Sigmoid colon (tissue), 7 donors: ENCODE data around the gene SLX4IP. TPM values are rescaled to one million over a fixed set of nuclear protein-coding genes. Genes with fewer than 3 reads are reported as not detected.

Experiments
- DNase-seq: peaks from one replicate; pipeline ENCODE4 v3.0.0-alpha.2; 2019
- H3K27ac ChIP-seq, 4 donors: fragments of 200-600 bp; sonication (generic); one replicate each; pipeline ENCODE4 v1.5.1; 2016 to 2019; ENCODE audit warnings: mild to moderate bottlenecking in 1 of 4
- H3K27me3 ChIP-seq, 3 donors: fragments of 200-600 bp; sonication (generic); one replicate each; pipeline ENCODE4 v1.5.1; 2019; ENCODE audit warnings: mild to moderate bottlenecking in 1 of 3
- H3K36me3 ChIP-seq, 4 donors: fragments of 200-600 bp; sonication (generic); one replicate each; pipeline ENCODE4 v1.5.1; 2016 to 2019
- H3K4me1 ChIP-seq, 4 donors: fragments of 200-600 bp; sonication (generic); one replicate each; pipeline ENCODE4 v1.5.1; 2017 to 2019
- H3K4me3 ChIP-seq, 4 donors: fragments of 200-600 bp; sonication (generic); one replicate each; pipeline ENCODE4 v1.5.1; 2017 to 2019; ENCODE audit warnings: mild to moderate bottlenecking in 2 of 4, moderate library complexity in 1 of 4
- H3K9me3 ChIP-seq, 4 donors: fragments of 200-600 bp in 3 of 4; sonication (generic) in 3 of 4; one replicate each; pipeline versions ENCODE4 v1.5.1 to v1.6.1; 2013 to 2019
- EP300 ChIP-seq, 4 donors: sonication (generic); formaldehyde crosslinking; IDR thresholded peaks; one replicate each; pipeline ENCODE4 v1.6.1; 2017; ENCODE audit warnings: antibody characterized with exemption in 4 of 4
- POLR2A ChIP-seq, 2 donors: fragments of 450-650 bp; IDR thresholded peaks; one replicate each; pipeline ENCODE4 v1.6.1; 2016; ENCODE audit warnings: antibody characterized with exemption in 2 of 2, mild to moderate bottlenecking in 2 of 2, moderate library complexity in 2 of 2
- POLR2AphosphoS5 ChIP-seq, 4 donors: sonication (generic); formaldehyde crosslinking; IDR thresholded peaks; one replicate each; pipeline ENCODE4 v1.6.1; 2017; ENCODE audit warnings: antibody characterized with exemption in 4 of 4
- WGBS, 2 donors: extraction: QIAGEN DNeasy Blood & Tissue Kit; methylation state at CpG; one replicate each; pipeline ENCODE4 v1.1.7; 2013; 5-methylcytosine and 5-hydroxymethylcytosine counted together
- intact Hi-C: fragments of 100-400 bp; cut with DNase I; formaldehyde crosslinking; loops from one replicate; pipeline ENCODE4 v1.15.1; 2023
- polyA plus RNA-seq, 3 donors: library from polyadenylated mRNA; stranded (reverse); fragments of 200-250 nt; gene quantifications; one replicate each; pipeline ENCODE4 v1.2.3, GENCODE V29; 2013
- total RNA-seq, 4 donors: library from RNA; depleted of rRNA; stranded (reverse); fragments of >200 nt; gene quantifications; one replicate each; pipeline ENCODE4 v1.1.0, GENCODE V29; 2016
- TF ChIP-seq, protein P1 (sequence below), 4 experiments: fragments of 450-650 bp in 3 of 4; fragments of 200-600 bp in 1 of 4; IDR thresholded peaks; one replicate each; pipeline ENCODE4 v1.5.1; 2016 to 2019; ENCODE audit warnings: antibody characterized with exemption in 4 of 4, mild to moderate bottlenecking in 3 of 4, moderate library complexity in 2 of 4
- donor health status: healthy with polysubstance abuse.
- donor health status: Bipolar disorder and iron deficiency.
- donor health status: healthy.

The SLX4IP gene
- total and polyA plus RNA-seq, 7 donors, result 1.2 to 4.2 (median 2.4) TPM

GRCh38 chr20:10508468-10509251 lies 73.6 kb downstream of the SLX4IP start:
- no peaks in the 10 kb centered on the region for H3K36me3 ChIP-seq
- no peaks in the 10 kb centered on the region for H3K27me3 ChIP-seq
- no peak overlapping the region for H3K4me3 ChIP-seq
- H3K4me1 ChIP-seq, result peaks cover 0 to 81% (median 78%) of the 10 kb centered on the region in 4 donors
- H3K9me3 ChIP-seq, result no peaks in the 10 kb centered on the region
- 57 to 71% methylated on average over 8 of the region's 8 CpGs for WGBS, 2 donors
- intact Hi-C loops, result loop anchor here (5.0 kb wide), 2 partner anchors 76 to 164 kb away; partner anchors contain the start of genes JAG1 and MKKS
- TF ChIP-seq POLR2AphosphoS5 (IDR thresholded peaks at IDR 0.05), result peak in 3 of 4 donors; percentile 34 to 63 (median 59)
- no peak for TF ChIP-seq EP300 (IDR thresholded peaks at IDR 0.05)
- peak overlapping the region; percentile 53 to 87 (median 82) for H3K27ac ChIP-seq
- peak; percentile 82 for DNase-seq

DNA sequence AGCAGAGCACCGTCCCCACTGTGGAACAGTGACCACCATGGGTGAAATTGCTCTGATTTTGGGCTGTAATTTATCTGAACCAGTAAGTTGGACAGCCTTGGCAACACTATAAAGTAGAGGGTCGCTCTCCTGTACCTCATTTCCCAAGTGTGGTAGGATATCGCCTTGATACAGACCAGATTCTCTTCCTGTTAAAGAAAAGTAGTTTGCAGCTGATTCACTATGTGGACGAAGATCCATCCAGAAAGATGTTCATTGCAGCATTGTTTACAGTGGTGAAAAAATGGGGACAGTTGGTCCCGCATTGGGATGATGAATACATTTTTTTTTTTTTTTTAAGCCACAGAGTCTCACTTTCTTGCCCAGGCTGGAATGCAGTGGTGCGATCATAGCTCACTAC lies 74.3 kb downstream of the SLX4IP start:
- Histone ChIP-seq H3K27ac (peak overlapping the region; percentile 53 to 87 (median 82)), H3K4me1 (peaks cover 0 to 74% (median 72%) of the 10 kb centered on the region in 4 donors), H3K36me3 (no peaks in the 10 kb centered on the region), H3K4me3 (no peak overlapping the region), H3K9me3 (no peaks in the 10 kb centered on the region), H3K27me3 (no peaks in the 10 kb centered on the region)
- DNase-seq, result no peak
- intact Hi-C loops, result loop anchor here (5.0 kb wide), 2 partner anchors 77 to 163 kb away; partner anchors contain the start of genes JAG1 and MKKS
- peak in 1 of 4 donors; percentile 6 for TF ChIP-seq POLR2AphosphoS5 (IDR thresholded peaks at IDR 0.05)
- TF ChIP-seq, protein P1, sequence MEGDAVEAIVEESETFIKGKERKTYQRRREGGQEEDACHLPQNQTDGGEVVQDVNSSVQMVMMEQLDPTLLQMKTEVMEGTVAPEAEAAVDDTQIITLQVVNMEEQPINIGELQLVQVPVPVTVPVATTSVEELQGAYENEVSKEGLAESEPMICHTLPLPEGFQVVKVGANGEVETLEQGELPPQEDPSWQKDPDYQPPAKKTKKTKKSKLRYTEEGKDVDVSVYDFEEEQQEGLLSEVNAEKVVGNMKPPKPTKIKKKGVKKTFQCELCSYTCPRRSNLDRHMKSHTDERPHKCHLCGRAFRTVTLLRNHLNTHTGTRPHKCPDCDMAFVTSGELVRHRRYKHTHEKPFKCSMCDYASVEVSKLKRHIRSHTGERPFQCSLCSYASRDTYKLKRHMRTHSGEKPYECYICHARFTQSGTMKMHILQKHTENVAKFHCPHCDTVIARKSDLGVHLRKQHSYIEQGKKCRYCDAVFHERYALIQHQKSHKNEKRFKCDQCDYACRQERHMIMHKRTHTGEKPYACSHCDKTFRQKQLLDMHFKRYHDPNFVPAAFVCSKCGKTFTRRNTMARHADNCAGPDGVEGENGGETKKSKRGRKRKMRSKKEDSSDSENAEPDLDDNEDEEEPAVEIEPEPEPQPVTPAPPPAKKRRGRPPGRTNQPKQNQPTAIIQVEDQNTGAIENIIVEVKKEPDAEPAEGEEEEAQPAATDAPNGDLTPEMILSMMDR (IDR thresholded peaks at IDR 0.05), result no peak
- WGBS, 2 donors, result 95% methylated on average over 6 of the region's 6 CpGs

DNA sequence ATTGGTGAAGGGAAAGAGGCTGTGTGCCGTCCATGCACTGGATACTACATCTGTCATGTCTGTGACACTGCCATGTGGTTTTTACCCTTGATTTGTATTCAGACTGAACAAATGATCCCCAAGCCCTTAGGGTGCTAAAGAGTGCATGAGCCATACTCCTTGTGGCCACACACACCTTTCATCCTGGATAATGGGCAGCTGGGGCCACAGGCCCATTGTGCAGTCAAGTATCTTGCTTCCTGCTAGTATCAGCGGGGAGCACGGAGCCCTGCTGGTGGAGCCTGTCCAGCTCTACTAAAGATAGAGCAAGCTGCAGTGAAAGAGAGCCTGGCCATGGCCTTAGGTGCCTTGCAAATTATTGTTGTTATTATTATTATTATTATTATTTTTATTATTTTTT lies 75.1 kb downstream of the SLX4IP start:
- Histone ChIP-seq H3K27ac (peak overlapping the region in 3 of 4 donors; percentile 80 to 87 (median 84)), H3K27me3 (no peaks in the 10 kb centered on the region), H3K9me3 (no peaks in the 10 kb centered on the region), H3K4me1 (peaks cover 0 to 67% (median 64%) of the 10 kb centered on the region in 4 donors), H3K4me3 (no peak overlapping the region), H3K36me3 (no peaks in the 10 kb centered on the region)
- intact Hi-C loops, result no loop called here
- 94 to 98% methylated on average over 3 of the region's 3 CpGs for WGBS, 2 donors
- TF ChIP-seq EP300 (IDR thresholded peaks at IDR 0.05) (no peak), POLR2AphosphoS5 (IDR thresholded peaks at IDR 0.05) (no peak), POLR2A (IDR thresholded peaks at IDR 0.05) (no peak)
- TF ChIP-seq, protein P1 (IDR thresholded peaks at IDR 0.05), result no peak
- no peak for DNase-seq

DNA sequence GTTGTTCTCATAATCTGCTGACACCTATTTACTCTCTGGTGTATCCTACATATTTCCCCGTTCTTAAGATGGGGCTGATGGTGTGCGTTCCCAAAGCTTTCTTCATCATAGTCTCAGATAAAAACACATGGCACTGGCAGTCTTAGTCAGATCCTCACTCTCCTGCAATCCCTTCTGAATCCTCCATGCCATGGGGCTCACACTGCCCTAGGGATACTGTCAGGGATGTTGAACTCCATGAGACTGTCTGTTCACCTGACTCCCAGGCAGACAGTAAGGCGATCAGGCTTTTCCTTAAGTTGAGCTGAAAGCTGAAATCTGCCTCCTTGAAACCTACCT lies 76.0 kb downstream of the SLX4IP start:
- 86 to 89% methylated on average over 3 of the region's 3 CpGs for WGBS, 2 donors

More for the DNA sequence above, 76.0 kb downstream of the SLX4IP start:
- intact Hi-C loops, result no loop called here
- Histone ChIP-seq H3K4me3 (peak overlapping the region in 1 of 4 donors; percentile 9), H3K4me1 (peaks cover 0 to 62% (median 55%) of the 10 kb centered on the region in 4 donors), H3K27me3 (no peaks in the 10 kb centered on the region), H3K27ac (peak overlapping the region; percentile 57 to 87 (median 82)), H3K36me3 (no peaks in the 10 kb centered on the region), H3K9me3 (no peaks in the 10 kb centered on the region)
- TF ChIP-seq POLR2AphosphoS5 (IDR thresholded peaks at IDR 0.05) (no peak), EP300 (IDR thresholded peaks at IDR 0.05) (no peak), POLR2A (IDR thresholded peaks at IDR 0.05) (no peak)
- TF ChIP-seq, protein P1 (IDR thresholded peaks at IDR 0.05), result no peak
- no peak for DNase-seq
